Left lobe of liver (tissue), 2 donors: ENCODE data around the gene CDKL5. TPM values are rescaled to one million over a fixed set of nuclear protein-coding genes. Genes with fewer than 3 reads are reported as not detected.

Source experiments
- ATAC-seq: fragments of 200-7000 bp; cut with Tn5 transposase; one replicate; pipeline ENCODE4 v1.9.1; 2020; ENCODE audit warnings: mild to moderate bottlenecking, moderate library complexity
- DNase-seq: peaks from one replicate; pipeline ENCODE4 v3.0.0-alpha.2; 2020; ENCODE audit warnings: low spot score
- total RNA-seq: library from RNA; stranded (reverse); gene quantifications from one replicate; pipeline ENCODE4 v1.2.1, GENCODE V29; 2021
- donor health status: DM: no; HTN: no; CAD: no; lungs with moderate emphysema.
- donor health status: DM: no; HTN: yes; CAD: no.

The CDKL5 gene
- total RNA-seq, 1 donor from 2014 or later: 1.7 TPM

- no peak for ATAC-seq
- DNase-seq: no peak
These were observed 213.9 kb downstream of the CDKL5 start for GRCh38 chrX:18639280-18639679.

GRCh38 chrX:18640686-18641085 lies 215.3 kb downstream of the CDKL5 start:
- no peak for ATAC-seq
- no peak for DNase-seq

GRCh38 chrX:18643243-18643642 lies 217.8 kb downstream of the CDKL5 start:
- DNase-seq (no peak), ATAC-seq (no peak)

GRCh38 chrX:18643853-18644252 lies 218.4 kb downstream of the CDKL5 start:
- DNase-seq: no peak
- no peak for ATAC-seq

- no peak for DNase-seq
- ATAC-seq: no peak
These were observed 222.2 kb downstream of the CDKL5 start for GRCh38 chrX:18647621-18648020.

- ATAC-seq (no peak), DNase-seq (no peak)
These were observed 224.1 kb downstream of the CDKL5 start for GRCh38 chrX:18649498-18649951.

- no peak for DNase-seq
- ATAC-seq: no peak
These were observed 225.3 kb downstream of the CDKL5 start for GRCh38 chrX:18650662-18651061.

- DNase-seq (no peak), ATAC-seq (no peak)
These were observed 227.2 kb downstream of the CDKL5 start for GRCh38 chrX:18652636-18653035.

GRCh38 chrX:18654875-18655836 lies 229.7 kb downstream of the CDKL5 start:
- DNase-seq (no peak), ATAC-seq (peak; percentile 37)

GRCh38 chrX:18661273-18661672 lies 235.9 kb downstream of the CDKL5 start:
- DNase-seq: no peak

GRCh38 chrX:18664947-18665346 lies 239.5 kb downstream of the CDKL5 start:
- DNase-seq: no peak
- ATAC-seq: no peak

More at GRCh38 chrX:18661273-18661672, 235.9 kb downstream of the CDKL5 start:
- ATAC-seq: no peak

GRCh38 chrX:18666614-18667013 lies 241.2 kb downstream of the CDKL5 start:
- DNase-seq (no peak), ATAC-seq (no peak)

- DNase-seq: no peak
- peak; percentile 37 for ATAC-seq
These were observed 242.8 kb downstream of the CDKL5 start for GRCh38 chrX:18668071-18668835.

- DNase-seq: no peak
- ATAC-seq: no peak
These were observed 246.6 kb downstream of the CDKL5 start, which contains the start of gene RS1 for GRCh38 chrX:18672008-18672407. Gene RS1, minus strand, starts transcription at chrX:18672108. Its CDS starts 40 bp downstream, at chrX:18672068.

GRCh38 chrX:18674417-18674787 lies 249.0 kb downstream of the CDKL5 start:
- ATAC-seq: peak; percentile 69
- peak; percentile 61 for DNase-seq

- DNase-seq (peak; percentile 78), ATAC-seq (peak; percentile 93)
These were observed 249.7 kb downstream of the CDKL5 start for GRCh38 chrX:18674788-18675735.

- ATAC-seq (no peak), DNase-seq (no peak)
These were observed 250.6 kb downstream of the CDKL5 start for GRCh38 chrX:18676050-18676449.

GRCh38 chrX:18676470-18676869 lies 251.1 kb downstream of the CDKL5 start:
- no peak for ATAC-seq

GRCh38 chrX:18677161-18677869 lies 251.9 kb downstream of the CDKL5 start:
- ATAC-seq: no peak
- no peak for DNase-seq

More at GRCh38 chrX:18676470-18676869, 251.1 kb downstream of the CDKL5 start:
- DNase-seq: no peak

GRCh38 chrX:18681996-18682395 lies 256.6 kb downstream of the CDKL5 start:
- ATAC-seq (no peak), DNase-seq (no peak)
